Uterus (tissue), 2 donors: ENCODE data around the gene RAB11FIP4.

ENCODE experiments used
- POLR2A ChIP-seq, 2 donors: fragments of 450-650 bp; IDR thresholded peaks; one replicate each; pipeline ENCODE4 v1.6.1; 2016; ENCODE audit warnings: antibody characterized with exemption in 2 of 2, mild to moderate bottlenecking in 1 of 2, moderate library complexity in 1 of 2
- TF ChIP-seq, protein P1 (sequence below), 4 experiments: fragments of 200-600 bp in 2 of 4; fragments of 450-650 bp in 2 of 4; sonication (generic) in 2 of 4; IDR thresholded peaks; one replicate each; pipeline ENCODE4 v1.5.1; 2016 to 2019; ENCODE audit warnings: antibody characterized with exemption in 4 of 4, mild to moderate bottlenecking in 2 of 4, moderate library complexity in 1 of 4

DNA sequence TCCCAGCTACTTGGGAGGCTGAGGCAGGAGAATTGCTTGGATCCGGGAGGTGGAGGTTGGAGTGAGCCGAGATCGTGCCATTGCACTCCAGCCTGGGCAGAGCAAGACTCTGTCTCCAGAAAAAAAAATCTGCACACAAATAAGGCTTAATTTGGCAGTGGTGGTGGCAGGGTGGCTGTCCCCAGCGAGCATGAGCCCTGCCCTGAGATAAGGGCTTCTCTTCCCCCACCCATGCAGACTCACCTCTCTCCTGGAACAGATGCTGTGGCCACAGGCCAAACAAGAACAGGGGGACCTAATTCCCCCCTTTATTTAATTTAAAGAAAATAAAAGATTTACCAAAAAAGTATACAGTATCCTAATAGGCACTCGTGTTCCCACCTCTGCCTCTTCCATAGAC, 157.2 kb downstream of the RAB11FIP4 start:
- TF ChIP-seq, protein P1, sequence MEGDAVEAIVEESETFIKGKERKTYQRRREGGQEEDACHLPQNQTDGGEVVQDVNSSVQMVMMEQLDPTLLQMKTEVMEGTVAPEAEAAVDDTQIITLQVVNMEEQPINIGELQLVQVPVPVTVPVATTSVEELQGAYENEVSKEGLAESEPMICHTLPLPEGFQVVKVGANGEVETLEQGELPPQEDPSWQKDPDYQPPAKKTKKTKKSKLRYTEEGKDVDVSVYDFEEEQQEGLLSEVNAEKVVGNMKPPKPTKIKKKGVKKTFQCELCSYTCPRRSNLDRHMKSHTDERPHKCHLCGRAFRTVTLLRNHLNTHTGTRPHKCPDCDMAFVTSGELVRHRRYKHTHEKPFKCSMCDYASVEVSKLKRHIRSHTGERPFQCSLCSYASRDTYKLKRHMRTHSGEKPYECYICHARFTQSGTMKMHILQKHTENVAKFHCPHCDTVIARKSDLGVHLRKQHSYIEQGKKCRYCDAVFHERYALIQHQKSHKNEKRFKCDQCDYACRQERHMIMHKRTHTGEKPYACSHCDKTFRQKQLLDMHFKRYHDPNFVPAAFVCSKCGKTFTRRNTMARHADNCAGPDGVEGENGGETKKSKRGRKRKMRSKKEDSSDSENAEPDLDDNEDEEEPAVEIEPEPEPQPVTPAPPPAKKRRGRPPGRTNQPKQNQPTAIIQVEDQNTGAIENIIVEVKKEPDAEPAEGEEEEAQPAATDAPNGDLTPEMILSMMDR (IDR thresholded peaks at IDR 0.05) = no peak
- no peak for TF ChIP-seq POLR2A (IDR thresholded peaks at IDR 0.05)
